HEK293 (cell line): ENCODE results near the gene HSPA8.

Experiments used
- CTCF ChIA-PET: fragments of 350-600 bp; formaldehyde crosslinking; extraction: SDS; loops from one replicate; lab custom pipeline; 2021; ENCODE audit warnings: antibody characterized with exemption; lab: Yijun Ruan, JAX
- POLR2A ChIA-PET: fragments of 300-600 bp; formaldehyde crosslinking; extraction: SDS; loops from one replicate; lab custom pipeline; 2020; ENCODE audit warnings: antibody characterized with exemption, inconsistent platforms; lab: Yijun Ruan, JAX
- H3K27ac ChIP-seq: fragments of 200-500 bp; sonication (Bioruptor generic); 2 replicates; pipeline ENCODE4 v1.5.1; 2014; ENCODE audit warnings: low read depth, low read length, control low read depth, inconsistent platforms; ENCODE audit errors: extremely low read depth
- H3K36me3 ChIP-seq, 2 experiments: fragments of 200-500 bp in 1 of 2; sonication (Bioruptor generic) in 1 of 2; 1 replicate in 1 of 2; 2 replicates in 1 of 2; pipeline ENCODE4 v1.5.1; 2014 to 2017; ENCODE audit warnings: inconsistent platforms in 2 of 2, low read length in 2 of 2; ENCODE audit not compliant: control insufficient read depth in 2 of 2, insufficient read depth in 1 of 2
- H3K4me1 ChIP-seq: fragments of 200-500 bp; sonication (Bioruptor generic); 2 replicates; pipeline ENCODE4 v1.5.1; 2014; ENCODE audit warnings: mild to moderate bottlenecking, low read length, inconsistent platforms; ENCODE audit not compliant: control insufficient read depth, insufficient read depth
- H3K4me3 ChIP-seq: 2 replicates; pipeline ENCODE4 v1.5.1; 2011; ENCODE audit warnings: low read depth, mild to moderate bottlenecking, control low read depth, low read length, moderate library complexity
- H3K9me3 ChIP-seq: fragments of 200-500 bp; sonication (Bioruptor generic); 2 replicates; pipeline ENCODE4 v1.5.1; 2014; ENCODE audit warnings: low read depth, low read length, inconsistent platforms; ENCODE audit not compliant: control insufficient read depth, insufficient read depth
- ELK4 ChIP-seq: IDR thresholded peaks from 2 replicates; pipeline ENCODE4 v1.6.1; 2011; ENCODE audit warnings: mild to moderate bottlenecking, low read depth, low read length, borderline replicate concordance
- YY1 ChIP-seq: fragments of 450-650 bp; formaldehyde crosslinking; IDR thresholded peaks from 2 replicates; pipeline ENCODE4 v1.5.1; 2018; ENCODE audit warnings: missing biosample characterization, missing genetic modification characterization
- ZBTB11 ChIP-seq: fragments of 450-650 bp; formaldehyde crosslinking; conservative IDR thresholded peaks from 2 replicates; pipeline ENCODE4 v1.5.1; 2016; ENCODE audit warnings: low read depth, missing biosample characterization, missing genetic modification characterization
- ZNF138 ChIP-seq: fragments of 450-650 bp; formaldehyde crosslinking; IDR thresholded peaks from 2 replicates; pipeline ENCODE4 v1.5.1; 2016; ENCODE audit warnings: missing biosample characterization, missing genetic modification characterization, borderline replicate concordance
- ZNF221 ChIP-seq: fragments of 450-650 bp; formaldehyde crosslinking; IDR thresholded peaks from 2 replicates; pipeline ENCODE4 v1.5.1; 2017; ENCODE audit warnings: missing biosample characterization, missing genetic modification characterization, borderline replicate concordance
- ZNF23 ChIP-seq: fragments of 450-650 bp; formaldehyde crosslinking; IDR thresholded peaks from 2 replicates; pipeline ENCODE4 v1.5.1; 2016; ENCODE audit warnings: missing biosample characterization, missing genetic modification characterization, borderline replicate concordance
- ZNF248 ChIP-seq: fragments of 450-650 bp; formaldehyde crosslinking; IDR thresholded peaks from 2 replicates; pipeline ENCODE4 v1.5.1; 2017; ENCODE audit warnings: missing biosample characterization, missing genetic modification characterization
- ZNF311 ChIP-seq: fragments of 450-650 bp; formaldehyde crosslinking; IDR thresholded peaks from 2 replicates; pipeline ENCODE4 v1.5.1; 2017; ENCODE audit warnings: missing biosample characterization, missing genetic modification characterization, borderline replicate concordance
- ZNF514 ChIP-seq: fragments of 450-650 bp; formaldehyde crosslinking; IDR thresholded peaks from 2 replicates; pipeline ENCODE4 v1.5.1; 2016; ENCODE audit warnings: missing biosample characterization, missing genetic modification characterization
- ZNF560 ChIP-seq: fragments of 450-650 bp; formaldehyde crosslinking; IDR thresholded peaks from 2 replicates; pipeline ENCODE4 v1.5.1; 2017; ENCODE audit warnings: missing biosample characterization, missing genetic modification characterization, borderline replicate concordance
- ZNF600 ChIP-seq: fragments of 450-650 bp; formaldehyde crosslinking; IDR thresholded peaks from 2 replicates; pipeline ENCODE4 v1.5.1; 2016; ENCODE audit warnings: missing biosample characterization, missing genetic modification characterization
- ZNF658 ChIP-seq: fragments of 450-650 bp; formaldehyde crosslinking; IDR thresholded peaks from 2 replicates; pipeline ENCODE4; 2016; ENCODE audit warnings: missing biosample characterization, missing genetic modification characterization
- TF ChIP-seq, protein P1 (sequence below): fragments of 450-650 bp; formaldehyde crosslinking; IDR thresholded peaks from 2 replicates; pipeline ENCODE4 v1.5.1; 2016; ENCODE audit warnings: missing biosample characterization, missing genetic modification characterization
- TF ChIP-seq, protein P2 (sequence below): fragments of 450-650 bp; formaldehyde crosslinking; IDR thresholded peaks from 2 replicates; pipeline ENCODE4 v1.5.1; 2016; ENCODE audit warnings: missing biosample characterization, missing genetic modification characterization

The HSPA8 gene

DNA sequence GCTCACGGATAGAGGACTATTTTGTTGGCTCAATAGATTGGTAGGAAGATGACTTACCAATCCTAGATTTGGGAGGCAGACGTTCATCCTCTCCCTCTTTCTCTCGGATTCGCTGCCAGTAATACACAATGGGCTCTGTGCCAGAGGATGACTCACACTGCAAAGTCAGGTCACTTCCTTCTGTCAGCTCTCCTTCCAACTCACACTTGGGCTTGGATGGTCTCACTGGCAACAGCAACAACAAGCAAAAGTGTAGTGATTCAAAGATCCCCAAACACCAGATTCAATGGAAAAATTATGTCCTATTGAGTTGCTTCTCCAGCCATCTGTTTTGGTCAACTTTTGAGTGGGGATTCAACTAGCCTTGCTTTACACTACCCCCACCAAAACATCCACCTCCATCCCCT, 21.7 kb upstream of the HSPA8 start (continued):
- TF ChIP-seq ZNF311 (tag by site-specific recombination) (no peak), ZNF514 (tag by site-specific recombination) (no peak)
- TF ChIP-seq, all 188 proteins: peak for 16

- TF ChIP-seq ZNF23: no peak
- TF ChIP-seq, protein P1, sequence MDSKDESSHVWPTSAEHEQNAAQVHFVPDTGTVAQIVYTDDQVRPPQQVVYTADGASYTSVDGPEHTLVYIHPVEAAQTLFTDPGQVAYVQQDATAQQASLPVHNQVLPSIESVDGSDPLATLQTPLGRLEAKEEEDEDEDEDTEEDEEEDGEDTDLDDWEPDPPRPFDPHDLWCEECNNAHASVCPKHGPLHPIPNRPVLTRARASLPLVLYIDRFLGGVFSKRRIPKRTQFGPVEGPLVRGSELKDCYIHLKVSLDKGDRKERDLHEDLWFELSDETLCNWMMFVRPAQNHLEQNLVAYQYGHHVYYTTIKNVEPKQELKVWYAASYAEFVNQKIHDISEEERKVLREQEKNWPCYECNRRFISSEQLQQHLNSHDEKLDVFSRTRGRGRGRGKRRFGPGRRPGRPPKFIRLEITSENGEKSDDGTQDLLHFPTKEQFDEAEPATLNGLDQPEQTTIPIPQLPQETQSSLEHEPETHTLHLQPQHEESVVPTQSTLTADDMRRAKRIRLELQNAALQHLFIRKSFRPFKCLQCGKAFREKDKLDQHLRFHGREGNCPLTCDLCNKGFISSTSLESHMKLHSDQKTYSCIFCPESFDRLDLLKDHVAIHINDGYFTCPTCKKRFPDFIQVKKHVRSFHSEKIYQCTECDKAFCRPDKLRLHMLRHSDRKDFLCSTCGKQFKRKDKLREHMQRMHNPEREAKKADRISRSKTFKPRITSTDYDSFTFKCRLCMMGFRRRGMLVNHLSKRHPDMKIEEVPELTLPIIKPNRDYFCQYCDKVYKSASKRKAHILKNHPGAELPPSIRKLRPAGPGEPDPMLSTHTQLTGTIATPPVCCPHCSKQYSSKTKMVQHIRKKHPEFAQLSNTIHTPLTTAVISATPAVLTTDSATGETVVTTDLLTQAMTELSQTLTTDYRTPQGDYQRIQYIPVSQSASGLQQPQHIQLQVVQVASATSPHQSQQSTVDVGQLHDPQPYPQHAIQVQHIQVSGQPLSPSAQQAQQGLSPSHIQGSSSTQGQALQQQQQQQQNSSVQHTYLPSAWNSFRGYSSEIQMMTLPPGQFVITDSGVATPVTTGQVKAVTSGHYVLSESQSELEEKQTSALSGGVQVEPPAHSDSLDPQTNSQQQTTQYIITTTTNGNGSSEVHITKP (tag by site-specific recombination): peak; percentile 74
- no peak overlapping the region for H3K4me3 ChIP-seq
- H3K9me3 ChIP-seq: no peaks in the 10 kb centered on the region
- no peaks in the 10 kb centered on the region for H3K36me3 ChIP-seq
- no peaks in the 10 kb centered on the region for H3K4me1 ChIP-seq
- CTCF ChIA-PET: interaction anchor here (0.8 to 2.8 kb wide), 3 partner anchors 20 to 178 kb away, joined by 4 to 13 read pairs (median 5); no protein-coding TSS in a partner anchor
- POLR2A ChIA-PET: interaction anchor here (0.6 to 3.4 kb wide), 4 partner anchors 19 to 29 kb away, joined by 3 to 25 read pairs (median 9); partner anchors contain the start of gene HSPA8
- H3K27ac ChIP-seq: no peak overlapping the region
Observed at GRCh38 chr11:123082977-123083376, 21.0 kb upstream of the HSPA8 start.

GRCh38 chr11:123080015-123080414, 18.1 kb upstream of the HSPA8 start:
- Histone ChIP-seq H3K36me3 (no peaks in the 10 kb centered on the region), H3K27ac (no peak overlapping the region), H3K4me1 (no peaks in the 10 kb centered on the region), H3K4me3 (no peak overlapping the region), H3K9me3 (no peaks in the 10 kb centered on the region)
- ChIA-PET CTCF (interaction anchor here (1.1 to 1.8 kb wide), 2 partner anchors 13 to 23 kb away, joined by 3 to 8 read pairs; no protein-coding TSS in a partner anchor), POLR2A (interaction anchor here (0.6 to 2.0 kb wide), 2 partner anchors 18 to 43 kb away, joined by 9 to 10 read pairs; partner anchors contain the start of gene HSPA8)
- no peak for TF ChIP-seq ZNF138 (tag by site-specific recombination)
- no peak for TF ChIP-seq YY1
- TF ChIP-seq ZNF248: no peak
- TF ChIP-seq ZNF221: no peak
- TF ChIP-seq, protein P2, sequence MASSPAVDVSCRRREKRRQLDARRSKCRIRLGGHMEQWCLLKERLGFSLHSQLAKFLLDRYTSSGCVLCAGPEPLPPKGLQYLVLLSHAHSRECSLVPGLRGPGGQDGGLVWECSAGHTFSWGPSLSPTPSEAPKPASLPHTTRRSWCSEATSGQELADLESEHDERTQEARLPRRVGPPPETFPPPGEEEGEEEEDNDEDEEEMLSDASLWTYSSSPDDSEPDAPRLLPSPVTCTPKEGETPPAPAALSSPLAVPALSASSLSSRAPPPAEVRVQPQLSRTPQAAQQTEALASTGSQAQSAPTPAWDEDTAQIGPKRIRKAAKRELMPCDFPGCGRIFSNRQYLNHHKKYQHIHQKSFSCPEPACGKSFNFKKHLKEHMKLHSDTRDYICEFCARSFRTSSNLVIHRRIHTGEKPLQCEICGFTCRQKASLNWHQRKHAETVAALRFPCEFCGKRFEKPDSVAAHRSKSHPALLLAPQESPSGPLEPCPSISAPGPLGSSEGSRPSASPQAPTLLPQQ (tag by site-specific recombination): no peak
- no peak for TF ChIP-seq ELK4
- TF ChIP-seq ZNF560 (tag by site-specific recombination): no peak
- no peak for TF ChIP-seq ZNF600 (tag by site-specific recombination)
- TF ChIP-seq ZBTB11 (tag by site-specific recombination): no peak
- no peak for TF ChIP-seq ZNF658 (tag by site-specific recombination)
- TF ChIP-seq ZNF23: no peak
